Activated CD4-positive, alpha-beta T cell treated with anti-CD3 and anti-CD28 coated beads, Interleukin-2, amount 50 U/mL, for 4 hours (primary cell): Measurements from ENCODE around the gene OS9.

Experiments
- DNase-seq, 2 experiments: peaks; one replicate each; pipeline ENCODE4 v3.0.0-alpha.2; 2020

OS9 gene

GRCh38 chr12:57722716-57723629 lies 29.0 kb downstream of the OS9 start:
- no peak for DNase-seq

- no peak for DNase-seq
Observed at GRCh38 chr12:57723630-57723962, 29.7 kb downstream of the OS9 start.

- no peak for DNase-seq
Observed at GRCh38 chr12:57724003-57724935, 30.3 kb downstream of the OS9 start.

- no peak for DNase-seq
Observed at GRCh38 chr12:57724936-57725740, 31.2 kb downstream of the OS9 start.

GRCh38 chr12:57725851-57726150 lies 31.9 kb downstream of the OS9 start:
- no peak for DNase-seq

- DNase-seq = no peak
Observed at GRCh38 chr12:57726151-57726883, 32.4 kb downstream of the OS9 start.

GRCh38 chr12:57726884-57727757 lies 33.2 kb downstream of the OS9 start:
- no peak for DNase-seq

GRCh38 chr12:57727758-57728395 lies 33.9 kb downstream of the OS9 start:
- DNase-seq = no peak

GRCh38 chr12:57729321-57729844 lies 35.5 kb downstream of the OS9 start:
- DNase-seq = no peak

- DNase-seq = no peak
Observed at GRCh38 chr12:57730336-57731067, 36.6 kb downstream of the OS9 start.

GRCh38 chr12:57731411-57732080 lies 37.6 kb downstream of the OS9 start:
- no peak for DNase-seq

- DNase-seq = no peak
Observed at GRCh38 chr12:57732270-57732669, 38.3 kb downstream of the OS9 start.

- DNase-seq = no peak
Observed at GRCh38 chr12:57732726-57733593, 39.0 kb downstream of the OS9 start.

- no peak for DNase-seq
Observed at GRCh38 chr12:57733928-57734327, 40.0 kb downstream of the OS9 start.

GRCh38 chr12:57734591-57734990 lies 40.7 kb downstream of the OS9 start:
- no peak for DNase-seq

GRCh38 chr12:57735198-57735855 lies 41.4 kb downstream of the OS9 start:
- no peak for DNase-seq

- DNase-seq = no peak
Observed at GRCh38 chr12:57735952-57736740, 42.2 kb downstream of the OS9 start.
